ENCODE data around the gene SLC25A5. TPM values are rescaled to one million over a fixed set of nuclear protein-coding genes. Genes with fewer than 3 reads are reported as not detected.
"Not testable (repeated sequence)": the region's sequence is repeated elsewhere in the genome, so short reads cannot be mapped to it uniquely, and the experiment has no call there.

The SLC25A5 gene
- polyA plus RNA-seq, 1 donor from 2014 or later, result 158 TPM

DNA sequence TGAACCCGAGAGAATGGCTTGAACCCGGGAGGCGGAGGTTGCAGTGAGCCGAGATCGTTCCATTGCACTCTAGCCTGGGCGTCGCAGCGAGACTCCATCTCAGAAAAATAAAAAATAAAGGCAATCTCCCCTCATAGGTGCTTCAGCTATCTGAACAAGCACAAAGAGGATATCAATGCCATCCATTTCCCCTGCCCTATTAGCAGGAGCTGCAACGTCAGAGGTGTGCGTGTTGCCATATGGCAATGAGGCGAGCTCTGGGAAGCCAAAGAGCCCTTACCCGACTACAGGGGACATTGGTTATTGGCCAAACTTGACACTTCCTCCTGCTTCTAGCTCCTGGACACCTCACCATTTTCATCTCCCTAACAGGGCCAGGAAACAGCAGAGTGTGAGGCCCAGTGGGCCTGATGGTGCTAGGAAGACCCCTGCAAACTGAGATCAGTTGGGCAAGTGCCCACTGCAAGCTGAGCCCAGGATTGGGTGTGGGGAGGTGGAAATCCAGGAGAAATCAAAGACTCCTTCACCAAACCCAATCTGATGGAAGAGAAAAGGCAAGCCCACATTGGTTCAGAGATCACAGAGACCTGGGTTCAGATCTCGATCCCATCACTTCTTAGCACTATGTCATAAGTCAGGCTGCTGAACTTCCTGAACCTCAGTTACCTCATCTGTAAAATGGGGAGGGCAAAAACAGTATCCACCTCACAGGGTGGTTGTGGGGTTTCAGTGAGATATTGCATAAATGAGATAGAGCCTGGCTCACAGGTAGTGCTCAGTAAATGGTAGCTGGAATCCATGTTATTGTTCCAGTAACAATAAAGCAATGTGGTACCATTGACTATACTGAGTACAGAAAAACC, 21.2 kb downstream of the SLC25A5 start:
- H3F3A ChIP-seq (ENCODE audit: insufficient read depth, low read length, poor library complexity, severe bottlenecking), result no peaks in the 10 kb centered on the region

DNA sequence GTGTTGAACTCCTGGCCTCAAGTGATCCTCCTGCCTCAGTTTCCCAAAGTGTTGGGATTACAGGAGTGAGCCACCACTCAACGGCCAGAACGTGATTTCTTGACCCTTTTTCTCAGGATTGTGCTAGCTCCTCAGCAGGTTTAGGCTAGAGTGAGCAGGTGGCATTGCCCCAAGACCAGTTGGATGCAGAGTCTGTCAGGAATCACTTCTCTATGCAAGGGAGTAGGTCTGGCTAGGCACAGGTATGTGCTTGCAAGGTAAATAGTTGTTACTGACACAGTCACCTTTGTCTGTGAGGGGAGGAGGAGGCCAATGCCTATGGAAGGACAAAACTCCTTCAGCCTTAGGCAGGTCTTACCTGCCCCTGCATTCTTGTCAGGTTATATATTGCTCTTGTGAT, 24.2 kb downstream of the SLC25A5 start:
- H3K27ac ChIP-seq (ENCODE audit: low read length), result no peak overlapping the region
- H3K4me2 ChIP-seq (ENCODE audit: low read length), result no peak overlapping the region
- H3F3A ChIP-seq (ENCODE audit: insufficient read depth, low read length, poor library complexity, severe bottlenecking), result no peaks in the 10 kb centered on the region
- H3K9me2 ChIP-seq (ENCODE audit: insufficient read depth, low read length), result no peaks in the 10 kb centered on the region
- H3K79me2 ChIP-seq (replicated peaks; ENCODE audit: insufficient read depth, low read length), result no peaks in the 10 kb centered on the region
- TF ChIP-seq SMC3 (conservative IDR thresholded peaks at IDR 0.05; ENCODE audit: poor library complexity) (no peak), TAF1 (IDR thresholded peaks at IDR 0.05; ENCODE audit: low read depth) (no peak), EZH2 (IDR thresholded peaks at IDR 0.05; ENCODE audit: borderline replicate concordance, insufficient read depth, low read length, poor library complexity, severe bottlenecking) (no peak)
- no peak overlapping the region for H3K9ac ChIP-seq (ENCODE audit: low read length)
- H3K27me3 ChIP-seq (ENCODE audit: insufficient read depth, low read depth, low read length), result no peaks in the 10 kb centered on the region
- H3K4me3 ChIP-seq (ENCODE audit: low read length), result no peak overlapping the region
- H4K20me1 ChIP-seq (ENCODE audit: insufficient read depth), result no peaks in the 10 kb centered on the region
- H2AFZ ChIP-seq (ENCODE audit: low read depth, low read length), result no peak overlapping the region
- no peaks in the 10 kb centered on the region for H3K9me3 ChIP-seq (ENCODE audit: low read length)
- no peaks in the 10 kb centered on the region for H3K36me3 ChIP-seq (ENCODE audit: insufficient read depth, low read length)

More for the DNA sequence above, 21.2 kb downstream of the SLC25A5 start:
- TF ChIP-seq MXI1 (conservative IDR thresholded peaks at IDR 0.05; ENCODE audit: poor library complexity, severe bottlenecking), result no peak
- TF ChIP-seq SMC3 (conservative IDR thresholded peaks at IDR 0.05; ENCODE audit: poor library complexity), result no peak
- TF ChIP-seq POLR2AphosphoS5 (IDR thresholded peaks at IDR 0.05), result no peak
- TF ChIP-seq EP300 (conservative IDR thresholded peaks at IDR 0.05; ENCODE audit: poor library complexity, severe bottlenecking), result no peak
- no peak for TF ChIP-seq RAD21 (conservative IDR thresholded peaks at IDR 0.05)
- TF ChIP-seq, protein P1, sequence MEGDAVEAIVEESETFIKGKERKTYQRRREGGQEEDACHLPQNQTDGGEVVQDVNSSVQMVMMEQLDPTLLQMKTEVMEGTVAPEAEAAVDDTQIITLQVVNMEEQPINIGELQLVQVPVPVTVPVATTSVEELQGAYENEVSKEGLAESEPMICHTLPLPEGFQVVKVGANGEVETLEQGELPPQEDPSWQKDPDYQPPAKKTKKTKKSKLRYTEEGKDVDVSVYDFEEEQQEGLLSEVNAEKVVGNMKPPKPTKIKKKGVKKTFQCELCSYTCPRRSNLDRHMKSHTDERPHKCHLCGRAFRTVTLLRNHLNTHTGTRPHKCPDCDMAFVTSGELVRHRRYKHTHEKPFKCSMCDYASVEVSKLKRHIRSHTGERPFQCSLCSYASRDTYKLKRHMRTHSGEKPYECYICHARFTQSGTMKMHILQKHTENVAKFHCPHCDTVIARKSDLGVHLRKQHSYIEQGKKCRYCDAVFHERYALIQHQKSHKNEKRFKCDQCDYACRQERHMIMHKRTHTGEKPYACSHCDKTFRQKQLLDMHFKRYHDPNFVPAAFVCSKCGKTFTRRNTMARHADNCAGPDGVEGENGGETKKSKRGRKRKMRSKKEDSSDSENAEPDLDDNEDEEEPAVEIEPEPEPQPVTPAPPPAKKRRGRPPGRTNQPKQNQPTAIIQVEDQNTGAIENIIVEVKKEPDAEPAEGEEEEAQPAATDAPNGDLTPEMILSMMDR (IDR thresholded peaks at IDR 0.05; ENCODE audit: poor library complexity, severe bottlenecking), result no peak
- TF ChIP-seq TAF1 (IDR thresholded peaks at IDR 0.05; ENCODE audit: low read depth), result no peak
- TF ChIP-seq, protein P2, sequence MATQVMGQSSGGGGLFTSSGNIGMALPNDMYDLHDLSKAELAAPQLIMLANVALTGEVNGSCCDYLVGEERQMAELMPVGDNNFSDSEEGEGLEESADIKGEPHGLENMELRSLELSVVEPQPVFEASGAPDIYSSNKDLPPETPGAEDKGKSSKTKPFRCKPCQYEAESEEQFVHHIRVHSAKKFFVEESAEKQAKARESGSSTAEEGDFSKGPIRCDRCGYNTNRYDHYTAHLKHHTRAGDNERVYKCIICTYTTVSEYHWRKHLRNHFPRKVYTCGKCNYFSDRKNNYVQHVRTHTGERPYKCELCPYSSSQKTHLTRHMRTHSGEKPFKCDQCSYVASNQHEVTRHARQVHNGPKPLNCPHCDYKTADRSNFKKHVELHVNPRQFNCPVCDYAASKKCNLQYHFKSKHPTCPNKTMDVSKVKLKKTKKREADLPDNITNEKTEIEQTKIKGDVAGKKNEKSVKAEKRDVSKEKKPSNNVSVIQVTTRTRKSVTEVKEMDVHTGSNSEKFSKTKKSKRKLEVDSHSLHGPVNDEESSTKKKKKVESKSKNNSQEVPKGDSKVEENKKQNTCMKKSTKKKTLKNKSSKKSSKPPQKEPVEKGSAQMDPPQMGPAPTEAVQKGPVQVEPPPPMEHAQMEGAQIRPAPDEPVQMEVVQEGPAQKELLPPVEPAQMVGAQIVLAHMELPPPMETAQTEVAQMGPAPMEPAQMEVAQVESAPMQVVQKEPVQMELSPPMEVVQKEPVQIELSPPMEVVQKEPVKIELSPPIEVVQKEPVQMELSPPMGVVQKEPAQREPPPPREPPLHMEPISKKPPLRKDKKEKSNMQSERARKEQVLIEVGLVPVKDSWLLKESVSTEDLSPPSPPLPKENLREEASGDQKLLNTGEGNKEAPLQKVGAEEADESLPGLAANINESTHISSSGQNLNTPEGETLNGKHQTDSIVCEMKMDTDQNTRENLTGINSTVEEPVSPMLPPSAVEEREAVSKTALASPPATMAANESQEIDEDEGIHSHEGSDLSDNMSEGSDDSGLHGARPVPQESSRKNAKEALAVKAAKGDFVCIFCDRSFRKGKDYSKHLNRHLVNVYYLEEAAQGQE (IDR thresholded peaks at IDR 0.05; ENCODE audit: borderline replicate concordance), result no peak
- no peak for TF ChIP-seq EZH2 (IDR thresholded peaks at IDR 0.05; ENCODE audit: borderline replicate concordance, insufficient read depth, low read length, poor library complexity, severe bottlenecking)
- no peak overlapping the region for H2AFZ ChIP-seq (ENCODE audit: low read depth, low read length)
- H3K9ac ChIP-seq (ENCODE audit: low read length), result no peak overlapping the region
- no peaks in the 10 kb centered on the region for H3K79me2 ChIP-seq (replicated peaks; ENCODE audit: insufficient read depth, low read length)
- H3K27ac ChIP-seq (ENCODE audit: low read length), result no peak overlapping the region
- H4K20me1 ChIP-seq (ENCODE audit: insufficient read depth), result no peaks in the 10 kb centered on the region
- H3K9me2 ChIP-seq (ENCODE audit: insufficient read depth, low read length), result no peaks in the 10 kb centered on the region
- H3K9me3 ChIP-seq (ENCODE audit: low read length), result no peaks in the 10 kb centered on the region
- no peaks in the 10 kb centered on the region for H3K36me3 ChIP-seq (ENCODE audit: insufficient read depth, low read length)
- no peak overlapping the region for H3K4me2 ChIP-seq (ENCODE audit: low read length)
- H3K27me3 ChIP-seq (ENCODE audit: insufficient read depth, low read depth, low read length), result no peaks in the 10 kb centered on the region
- no peak overlapping the region for H3K4me3 ChIP-seq (ENCODE audit: low read length)

DNA sequence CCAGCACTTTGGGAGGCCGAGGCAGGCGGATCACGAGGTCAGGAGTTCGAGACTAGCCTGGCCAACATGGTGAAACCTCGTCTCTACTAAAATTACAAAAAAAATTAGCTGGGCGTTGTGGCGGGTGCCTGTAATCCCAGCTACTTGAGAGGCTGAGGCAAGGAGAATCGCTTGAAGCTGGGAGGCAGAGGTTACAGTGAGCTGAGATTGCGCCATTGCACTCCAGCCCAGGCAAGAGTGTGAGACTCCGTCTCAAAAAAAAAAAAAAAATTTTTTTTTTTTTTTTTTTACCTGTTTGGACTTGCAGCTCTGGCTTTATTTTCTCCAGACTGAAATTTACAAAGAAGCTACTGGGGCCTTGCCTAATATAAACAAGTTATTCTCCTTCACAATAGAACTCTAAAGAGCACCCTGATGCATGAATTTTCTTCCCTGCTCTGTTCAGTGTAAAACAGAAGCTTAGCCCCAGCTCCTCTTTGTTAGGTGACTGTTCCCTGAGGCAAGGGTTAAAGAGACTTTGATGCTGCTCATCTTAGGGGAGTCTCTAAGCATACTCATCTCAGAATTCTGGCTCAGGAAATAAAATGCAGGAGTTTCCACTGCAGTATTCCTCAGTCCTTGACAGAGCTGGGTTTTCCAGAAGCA, 25.7 kb downstream of the SLC25A5 start:
- H3K9ac ChIP-seq (ENCODE audit: low read length); H3K4me2 ChIP-seq (ENCODE audit: low read length); H2AFZ ChIP-seq (ENCODE audit: low read depth, low read length); H3K4me3 ChIP-seq (ENCODE audit: low read length); H3K36me3 ChIP-seq (ENCODE audit: insufficient read depth, low read length); H3K27me3 ChIP-seq (ENCODE audit: insufficient read depth, low read depth, low read length); H4K20me1 ChIP-seq (ENCODE audit: insufficient read depth); H3F3A ChIP-seq (ENCODE audit: insufficient read depth, low read length, poor library complexity, severe bottlenecking); H3K79me2 ChIP-seq (replicated peaks; ENCODE audit: insufficient read depth, low read length); H3K27ac ChIP-seq (ENCODE audit: low read length); H3K9me2 ChIP-seq (ENCODE audit: insufficient read depth, low read length); H3K9me3 ChIP-seq (ENCODE audit: low read length): not testable (repeated sequence)
